22Rv1 (cell line): ENCODE measurements around the gene PHF10.

Experiments used
- ZFX ChIP-seq: fragments of 450-650 bp; IDR thresholded peaks from 2 replicates; pipeline ENCODE4 v1.6.1; 2017; ENCODE audit warnings: antibody characterized with exemption, borderline replicate concordance
- TF ChIP-seq, protein P1 (sequence below): fragments of 450-650 bp; IDR thresholded peaks from 2 replicates; pipeline ENCODE4 v1.5.1; 2017; ENCODE audit warnings: mild to moderate bottlenecking

DNA sequence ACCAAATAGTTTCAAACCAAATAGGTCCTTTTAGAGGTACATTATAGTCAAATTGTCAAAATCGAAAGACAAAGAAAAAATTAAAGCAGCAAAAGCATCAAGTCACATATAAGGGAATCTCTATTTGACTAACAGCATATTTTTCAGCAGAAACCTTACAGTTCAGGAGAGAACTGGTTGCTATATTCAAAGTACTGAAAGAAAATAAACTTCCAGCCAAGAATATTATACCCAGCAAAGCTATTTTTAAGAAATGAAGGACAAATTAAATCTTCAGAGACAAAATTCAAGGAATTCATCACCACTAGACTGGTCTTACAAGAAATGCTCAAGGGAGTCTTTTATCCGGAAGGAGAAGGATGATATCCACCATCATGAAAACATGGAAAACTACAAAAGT, 38.4 kb downstream of the PHF10 start:
- TF ChIP-seq, protein P1, sequence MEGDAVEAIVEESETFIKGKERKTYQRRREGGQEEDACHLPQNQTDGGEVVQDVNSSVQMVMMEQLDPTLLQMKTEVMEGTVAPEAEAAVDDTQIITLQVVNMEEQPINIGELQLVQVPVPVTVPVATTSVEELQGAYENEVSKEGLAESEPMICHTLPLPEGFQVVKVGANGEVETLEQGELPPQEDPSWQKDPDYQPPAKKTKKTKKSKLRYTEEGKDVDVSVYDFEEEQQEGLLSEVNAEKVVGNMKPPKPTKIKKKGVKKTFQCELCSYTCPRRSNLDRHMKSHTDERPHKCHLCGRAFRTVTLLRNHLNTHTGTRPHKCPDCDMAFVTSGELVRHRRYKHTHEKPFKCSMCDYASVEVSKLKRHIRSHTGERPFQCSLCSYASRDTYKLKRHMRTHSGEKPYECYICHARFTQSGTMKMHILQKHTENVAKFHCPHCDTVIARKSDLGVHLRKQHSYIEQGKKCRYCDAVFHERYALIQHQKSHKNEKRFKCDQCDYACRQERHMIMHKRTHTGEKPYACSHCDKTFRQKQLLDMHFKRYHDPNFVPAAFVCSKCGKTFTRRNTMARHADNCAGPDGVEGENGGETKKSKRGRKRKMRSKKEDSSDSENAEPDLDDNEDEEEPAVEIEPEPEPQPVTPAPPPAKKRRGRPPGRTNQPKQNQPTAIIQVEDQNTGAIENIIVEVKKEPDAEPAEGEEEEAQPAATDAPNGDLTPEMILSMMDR, result no peak
- TF ChIP-seq ZFX, result no peak
